PC-3 (cell line): ENCODE results near the gene TMCC2. TPM values are rescaled to one million over a fixed set of nuclear protein-coding genes. Genes with fewer than 3 reads are reported as not detected.

Experiments
- ATAC-seq: fragments of 200-7000 bp; cut with Tn5 transposase; 2 replicates; pipeline ENCODE4 v1.9.1; 2020; ENCODE audit warnings: mild to moderate bottlenecking, moderate library complexity
- BruUV-seq: library from RNA; stranded (reverse); fragments of 400-500 nt; replicated peaks from 2 replicates; lab custom pipeline; 2021; lab: Mats Ljungman, UMichigan
- CTCF ChIA-PET: fragments of 300-600 bp; sonication (Branson Sonifier 250); formaldehyde crosslinking; loops from one replicate; lab custom pipeline; 2022; ENCODE audit warnings: antibody characterized with exemption; lab: Charles Lee
- POLR2A ChIA-PET: fragments of 300-600 bp; sonication (Branson Sonifier 250); formaldehyde crosslinking; loops from one replicate; lab custom pipeline; 2022; ENCODE audit warnings: antibody characterized with exemption; ENCODE audit not compliant: unreplicated experiment; lab: Charles Lee
- DNase-seq: peaks from one replicate; pipeline ENCODE4 v3.0.0-alpha.2; 2015
- H2AFZ ChIP-seq: fragments of 300-600 bp; sonication (generic); 2 replicates; pipeline ENCODE4 v1.6.0; 2016; ENCODE audit warnings: antibody characterized with exemption, low read length
- H3F3A ChIP-seq: fragments of 300-600 bp; sonication (generic); one replicate; pipeline ENCODE4 v1.6.0; 2017; ENCODE audit warnings: antibody characterized with exemption, low read length, control low read depth, mild to moderate bottlenecking; ENCODE audit not compliant: unreplicated experiment
- H3K27ac ChIP-seq: fragments of 300-600 bp; sonication (generic); 2 replicates; pipeline ENCODE4 v1.5.1; 2016; ENCODE audit warnings: mild to moderate bottlenecking, low read length
- H3K27me3 ChIP-seq: fragments of 300-600 bp; sonication (generic); 2 replicates; pipeline ENCODE4 v1.6.1; 2016; ENCODE audit warnings: low read length, mixed read lengths
- H3K36me3 ChIP-seq: fragments of 300-600 bp; sonication (generic); 2 replicates; pipeline ENCODE4 v1.6.1; 2016; ENCODE audit warnings: low read depth, mixed run types, low read length, mixed read lengths
- H3K4me1 ChIP-seq: fragments of 300-600 bp; sonication (generic); 2 replicates; pipeline ENCODE4 v1.5.1; 2016; ENCODE audit warnings: low read length; ENCODE audit not compliant: insufficient read depth
- H3K4me2 ChIP-seq: fragments of 300-600 bp; sonication (generic); 2 replicates; pipeline ENCODE4 v1.6.0; 2016; ENCODE audit warnings: low read length
- H3K4me3 ChIP-seq: fragments of 300-600 bp; sonication (generic); 2 replicates; pipeline ENCODE4 v1.5.1; 2016; ENCODE audit warnings: mild to moderate bottlenecking, low read length, mixed read lengths
- H3K79me2 ChIP-seq: fragments of 300-600 bp; sonication (generic); 2 replicates; pipeline ENCODE4 v1.6.1; 2017; ENCODE audit warnings: low read length, mixed read lengths
- H3K9ac ChIP-seq: fragments of 300-600 bp; sonication (generic); 2 replicates; pipeline ENCODE4 v1.6.0; 2016; ENCODE audit warnings: mild to moderate bottlenecking, low read length
- H3K9me2 ChIP-seq: fragments of 300-600 bp; sonication (generic); replicated peaks from 2 replicates; pipeline ENCODE4 v1.6.1; 2016; ENCODE audit warnings: mixed run types, low read length, mixed read lengths
- H3K9me3 ChIP-seq: fragments of 300-600 bp; sonication (generic); 2 replicates; pipeline ENCODE4 v1.6.1; 2016; ENCODE audit warnings: low read length, mixed read lengths
- H4K20me1 ChIP-seq: fragments of 300-600 bp; sonication (generic); 2 replicates; pipeline ENCODE4 v1.6.1; 2016; ENCODE audit warnings: low read length, mixed read lengths
- CTCF ChIP-seq: fragments of 300-600 bp; sonication (generic); conservative IDR thresholded peaks from 2 replicates; pipeline ENCODE4 v1.5.1; 2017; ENCODE audit warnings: antibody characterized with exemption, low read depth, mild to moderate bottlenecking, low read length
- EZH2 ChIP-seq: fragments of 300-600 bp; sonication (generic); IDR thresholded peaks from one replicate; pipeline ENCODE4 v1.6.1; 2017; ENCODE audit warnings: antibody characterized with exemption, mild to moderate bottlenecking, low read length; ENCODE audit not compliant: unreplicated experiment
- EZH2phosphoT487 ChIP-seq: fragments of 300-600 bp; sonication (generic); IDR thresholded peaks from 2 replicates; pipeline ENCODE4 v1.6.1; 2018; ENCODE audit warnings: mild to moderate bottlenecking, antibody characterized with exemption, low read length, borderline replicate concordance
- intact Hi-C: fragments of 100-400 bp; cut with micrococcal nuclease; formaldehyde crosslinking; loops from 2 replicates; pipeline ENCODE4 v1.9.0; 2023
- total RNA-seq: library from RNA; depleted of rRNA; stranded (reverse); fragments of >200 nt; gene quantifications from 2 replicates; pipeline ENCODE4 v1.2.3, GENCODE V29; 2014

The TMCC2 gene
- total RNA-seq, 1 experiment from 2014 or later: 8.7 TPM

- peaks cover 18% of the 10 kb centered on the region; the same call in 1 of the 2 replicates for H3K4me1 ChIP-seq
- no peaks in the 10 kb centered on the region for H3K9me2 ChIP-seq
- H3K27ac ChIP-seq: no peak overlapping the region
- intact Hi-C loops: no loop called here
- CTCF ChIA-PET: no interaction called here
- no TSS peak for BruUV-seq
- H3F3A ChIP-seq: no peaks in the 10 kb centered on the region
- TF ChIP-seq EZH2: no peak
- TF ChIP-seq EZH2phosphoT487: no peak
- no peak for TF ChIP-seq CTCF
- H3K9me3 ChIP-seq: no peaks in the 10 kb centered on the region
- 0 out of 2 replicates have a peak overlapping the region, but pooled peaks have one; percentile 5 for H3K4me2 ChIP-seq
- no peak overlapping the region for H3K4me3 ChIP-seq
- POLR2A ChIA-PET: no interaction called here
- DNase-seq (no peak), ATAC-seq (no peak)
- H3K27me3 ChIP-seq: no peaks in the 10 kb centered on the region
- no peaks in the 10 kb centered on the region for H3K36me3 ChIP-seq
- no peak overlapping the region for H2AFZ ChIP-seq
- H3K79me2 ChIP-seq: peaks cover 45% of the 10 kb centered on the region
- H4K20me1 ChIP-seq: no peaks in the 10 kb centered on the region
- no peak overlapping the region for H3K9ac ChIP-seq
Measured at GRCh38 chr1:205208811-205209210, 18.9 kb upstream of the TMCC2 start.

- ChIA-PET POLR2A (no interaction called here), CTCF (no interaction called here)
- peak; percentile 18 for DNase-seq
- intact Hi-C loops: loop anchor here (1.0 to 2.0 kb wide), 4 partner anchors 18 to 88 kb away; no protein-coding TSS in a partner anchor
- no peak for TF ChIP-seq EZH2phosphoT487
- no peak for TF ChIP-seq CTCF
- no peak for TF ChIP-seq EZH2
- BruUV-seq: no TSS peak
- Histone ChIP-seq H3K4me3 (peak overlapping the region; percentile 89), H2AFZ (peak overlapping the region; percentile 92), H3K27ac (peak overlapping the region; percentile 71), H4K20me1 (no peaks in the 10 kb centered on the region), H3K4me1 (peaks cover 10% of the 10 kb centered on the region; the same call in 1 of the 2 replicates), H3F3A (no peaks in the 10 kb centered on the region), H3K79me2 (peaks cover 38% of the 10 kb centered on the region), H3K36me3 (no peaks in the 10 kb centered on the region), H3K4me2 (peak overlapping the region; percentile 82), H3K9ac (peak overlapping the region; percentile 90), H3K27me3 (no peaks in the 10 kb centered on the region), H3K9me3 (no peaks in the 10 kb centered on the region), H3K9me2 (no peaks in the 10 kb centered on the region)
- peak; percentile 20 for ATAC-seq
Measured at GRCh38 chr1:205210756-205211168, 17.0 kb upstream of the TMCC2 start.

GRCh38 chr1:205211169-205211838, 16.4 kb upstream of the TMCC2 start, which contains the start of gene DSTYK:
Gene DSTYK, minus strand, starts transcription at chr1:205211702. Its CDS starts 167 bp downstream, at chr1:205211535.
- Histone ChIP-seq H3K4me2 (peak within 1 kb of the TSS; percentile 82), H3F3A (no peaks in the 10 kb centered on the region), H3K9ac (peak within 1 kb of the TSS; percentile 90), H3K9me2 (no peaks in the 10 kb centered on the region), H3K27ac (peak within 1 kb of the TSS; percentile 71), H3K27me3 (no peaks in the 10 kb centered on the region), H3K4me1 (peaks cover 10% of the 10 kb centered on the region; the same call in 1 of the 2 replicates), H2AFZ (peak within 1 kb of the TSS; percentile 92), H4K20me1 (no peaks in the 10 kb centered on the region), H3K9me3 (no peaks in the 10 kb centered on the region), H3K36me3 (no peaks in the 10 kb centered on the region), H3K79me2 (peaks cover 37% of the 10 kb centered on the region), H3K4me3 (peak within 1 kb of the TSS; percentile 89)
- no TSS peak for BruUV-seq
- ATAC-seq (peak; percentile 90), DNase-seq (peak; percentile 97)
- intact Hi-C loops: loop anchor here (1.0 to 2.0 kb wide), 4 partner anchors 17 to 89 kb away; no protein-coding TSS in a partner anchor
- POLR2A ChIA-PET: no interaction called here
- CTCF ChIA-PET: no interaction called here
- TF ChIP-seq CTCF (no peak), EZH2phosphoT487 (no peak), EZH2 (no peak)
